Adrenal gland (tissue), 12 donors: ENCODE measurements around the gene TRIM16. TPM values are rescaled to one million over a fixed set of nuclear protein-coding genes. Genes with fewer than 3 reads are reported as not detected.
"Not testable (repeated sequence)": the region's sequence is repeated elsewhere in the genome, so short reads cannot be mapped to it uniquely, and the experiment has no call there.

ENCODE experiments used
- DNase-seq, 7 donors: peaks; one replicate each; pipeline ENCODE4 v3.0.0-alpha.2; 2019 to 2020
- H3K27ac ChIP-seq, 5 donors: fragments of 200-600 bp; sonication (generic) in 4 of 5; 1 replicate in 3 of 5; 2 replicates in 2 of 5; pipeline versions ENCODE4 v1.5.1 to v1.8.0; 2016 to 2020; ENCODE audit warnings: mild to moderate bottlenecking in 1 of 5
- H3K27me3 ChIP-seq: fragments of 200-600 bp; 2 replicates; pipeline ENCODE4 v1.8.0; 2021
- H3K36me3 ChIP-seq, 2 donors: fragments of 200-600 bp; replicated peaks in 1 of 2; 1 replicate in 1 of 2; 2 replicates in 1 of 2; pipeline versions ENCODE4 v1.5.1 to v1.8.0; 2018 to 2022
- H3K4me1 ChIP-seq, 2 donors: fragments of 200-600 bp; replicated peaks in 1 of 2; 1 replicate in 1 of 2; 2 replicates in 1 of 2; pipeline versions ENCODE4 v1.5.1 to v1.8.0; 2018 to 2021
- H3K4me3 ChIP-seq, 4 donors: fragments of 200-600 bp; sonication (generic) in 3 of 4; one replicate each; pipeline ENCODE4 v1.5.1; 2016 to 2018
- H3K9me3 ChIP-seq, 3 donors: fragments of 200-600 bp; sonication (generic) in 1 of 3; replicated peaks in 1 of 3; 1 replicate in 2 of 3; 2 replicates in 1 of 3; pipeline versions ENCODE4 v1.5.1 to v1.8.0; 2016 to 2021
- POLR2A ChIP-seq, 2 donors: fragments of 450-650 bp; IDR thresholded peaks; one replicate each; pipeline ENCODE4 v1.6.1; 2017; ENCODE audit warnings: antibody characterized with exemption in 2 of 2, mild to moderate bottlenecking in 2 of 2, moderate library complexity in 1 of 2
- WGBS, 4 donors: extraction: QIAGEN DNeasy Blood & Tissue Kit in 2 of 4; methylation state at CpG; one replicate each; pipeline versions ENCODE4 v1.1.5 to v1.1.7; 2013 to 2017; 5-methylcytosine and 5-hydroxymethylcytosine counted together
- intact Hi-C, 2 donors: fragments of 100-400 bp; cut with DNase I; formaldehyde crosslinking; loops; one replicate each; pipeline versions ENCODE4 v1.14.1 to v1.15.0; 2022 to 2023
- polyA plus RNA-seq, 3 donors: library from polyadenylated mRNA; stranded (reverse); fragments of 200-250 nt in 2 of 3; fragments of 350-450 nt in 1 of 3; fragmentation: Illumina TruSeq in 1 of 3; extraction: RNeasy Lipid Tissue Mini Kit (QIAGEN cat#74804) in 1 of 3; gene quantifications; one replicate each; pipeline ENCODE4 v1.2.3, GENCODE V29; 2013 to 2014
- total RNA-seq, 9 donors: library from RNA; depleted of rRNA in 4 of 9; stranded (reverse); fragments of >200 nt in 4 of 9; fragments of 120-200 nt in 1 of 9; fragmentation: NEBNext Ultra II Directional in 1 of 9; extraction: Animal tissue kit (Norgen Biotek cat#: 25700) in 1 of 9; gene quantifications; one replicate each; pipeline versions ENCODE4 v1.1.0 to v1.2.4, GENCODE V29; 2013 to 2023
- donor health status: healthy with polysubstance abuse.
- donor health status: Bipolar disorder and iron deficiency.
- donor health status: DM: yes; HTN: yes; CAD: no.
- donor health status: DM: no; HTN: no; CAD: no.
- donor health status: DM: no; HTN: no; CAD: no.
- donor health status: DM: yes; HTN: yes; CAD: no.

TRIM16 gene
- total and polyA plus RNA-seq, 12 donors = 7.1 to 109 (median 45.3) TPM

GRCh38 chr17:15699937-15700336, 15.8 kb upstream of the TRIM16 start:
- peak overlapping the region in 2 of 4 donors; percentile 43 to 73 for H3K4me3 ChIP-seq
- intact Hi-C loops = not testable (repeated sequence)

GRCh38 chr17:15699413-15699924, 15.4 kb upstream of the TRIM16 start, which contains the start of gene ZNF286A:
ZNF286A (plus strand) TSS chr17:15699752; CDS start chr17:15700330, 578 bp downstream.
- DNase-seq = peak; percentile 99 to 100 (median 100)
- peak within 1 kb of the TSS in 4 of 5 donors; percentile 47 to 64 (median 57) for H3K27ac ChIP-seq

More at GRCh38 chr17:15699937-15700336, 15.8 kb upstream of the TRIM16 start:
- DNase-seq, H3K27me3 ChIP-seq, H3K4me1 ChIP-seq, H3K36me3 ChIP-seq, H3K9me3 ChIP-seq: not testable (repeated sequence)
- 0% methylated on average over 3 to 12 of the region's 21 CpGs; no CpG with 5 or more reads in 2 of the 4 donors for WGBS, 4 donors
- H3K27ac ChIP-seq = peak overlapping the region in 3 of 5 donors; percentile 47 to 64 (median 59)

GRCh38 chr17:15698967-15699366, 14.9 kb upstream of the TRIM16 start:
- H3K27me3 ChIP-seq, H3K9me3 ChIP-seq, H3K36me3 ChIP-seq, DNase-seq, H3K4me1 ChIP-seq, intact Hi-C loops: not testable (repeated sequence)
- 0 to 20% (median 3%) methylated on average over 1 to 2 of the region's 3 CpGs for WGBS, 4 donors
- H3K4me3 ChIP-seq = peak overlapping the region in 1 of 4 donors; percentile 73
- H3K27ac ChIP-seq = peak overlapping the region in 3 of 5 donors; percentile 55 to 64 (median 59)

More at GRCh38 chr17:15699413-15699924, 15.4 kb upstream of the TRIM16 start, which contains the start of gene ZNF286A:
- 0% methylated on average over 10 to 44 of the region's 44 CpGs for WGBS, 4 donors
- H3K36me3 ChIP-seq, H3K4me1 ChIP-seq, H3K9me3 ChIP-seq, intact Hi-C loops, H3K27me3 ChIP-seq: not testable (repeated sequence)
- peak within 1 kb of the TSS in 2 of 4 donors; percentile 43 to 73 for H3K4me3 ChIP-seq
- TF ChIP-seq POLR2A (IDR thresholded peaks at IDR 0.05) = peak in 1 of 2 donors; percentile 83

- DNase-seq, H3K27me3 ChIP-seq, H3K27ac ChIP-seq, H3K4me3 ChIP-seq, intact Hi-C loops, H3K9me3 ChIP-seq, H3K36me3 ChIP-seq, H3K4me1 ChIP-seq: not testable (repeated sequence)
- 92 to 100% (median 97%) methylated on average over 1 of the region's 1 CpG for WGBS, 4 donors
Observed at GRCh38 chr17:15687494-15687893, 3.4 kb upstream of the TRIM16 start.

GRCh38 chr17:15683135-15683534, 976 bp downstream of the TRIM16 start:
- WGBS, 4 donors = 93 to 99% (median 95%) methylated on average over 3 of the region's 3 CpGs
- H3K4me1 ChIP-seq, H3K27me3 ChIP-seq, H3K4me3 ChIP-seq, DNase-seq, H3K36me3 ChIP-seq, intact Hi-C loops, H3K9me3 ChIP-seq, H3K27ac ChIP-seq: not testable (repeated sequence)

- H3K4me1 ChIP-seq, DNase-seq, H3K27ac ChIP-seq, H3K4me3 ChIP-seq, H3K9me3 ChIP-seq, H3K36me3 ChIP-seq, intact Hi-C loops, H3K27me3 ChIP-seq: not testable (repeated sequence)
- 80 to 92% (median 88%) methylated on average over 4 to 6 of the region's 6 CpGs for WGBS, 4 donors
Observed at GRCh38 chr17:15675991-15676390, 8.1 kb downstream of the TRIM16 start.

- WGBS, 4 donors = 77 to 100% (median 93%) methylated on average over 1 of the region's 1 CpG
- intact Hi-C loops = not testable (repeated sequence)
Observed at GRCh38 chr17:15674640-15675039, 9.5 kb downstream of the TRIM16 start.

GRCh38 chr17:15669526-15669925, 14.6 kb downstream of the TRIM16 start:
- H3K4me3 ChIP-seq, DNase-seq, H3K27me3 ChIP-seq, intact Hi-C loops, H3K36me3 ChIP-seq, H3K9me3 ChIP-seq, H3K4me1 ChIP-seq, H3K27ac ChIP-seq: not testable (repeated sequence)
- WGBS, 4 donors = 47 to 91% (median 66%) methylated on average over 4 to 5 of the region's 5 CpGs

More at GRCh38 chr17:15674640-15675039, 9.5 kb downstream of the TRIM16 start:
- not testable (repeated sequence) for DNase-seq, H3K27me3 ChIP-seq, H3K9me3 ChIP-seq, H3K4me3 ChIP-seq, H3K4me1 ChIP-seq, H3K27ac ChIP-seq, H3K36me3 ChIP-seq
